NCI-H510A treated with DMSO at 0.1 percent for 48 hours (cell line): ENCODE measurements around the gene RHOA.

Experiments used
- DNase-seq: peaks from one replicate; lab custom pipeline; 2025; lab: John Stamatoyannopoulos, UW

The RHOA gene

GRCh38 chr3:49411968-49412631, at the start of gene RHOA, which contains the start of gene TCTA:
TSS of gene RHOA (minus strand) at chr3:49411976. CDS start at chr3:49375589, 36,387 bp downstream.
TSS of gene TCTA (plus strand) at chr3:49412423. CDS start at chr3:49412427, 4 bp downstream.
- DNase-seq = peak; percentile 94

- DNase-seq = no peak
Observed at GRCh38 chr3:49460956-49461355, 49.2 kb upstream of the RHOA start.

GRCh38 chr3:49460188-49460890, 48.6 kb upstream of the RHOA start:
- no peak for DNase-seq

GRCh38 chr3:49456466-49456865, 44.7 kb upstream of the RHOA start:
- DNase-seq = no peak

- no peak for DNase-seq
Observed at GRCh38 chr3:49454898-49455681, 43.3 kb upstream of the RHOA start.

GRCh38 chr3:49454458-49454857, 42.7 kb upstream of the RHOA start:
- DNase-seq = no peak

- no peak for DNase-seq
Observed at GRCh38 chr3:49453621-49454020, 41.8 kb upstream of the RHOA start.

GRCh38 chr3:49445391-49445790, 33.6 kb upstream of the RHOA start:
- no peak for DNase-seq

- no peak for DNase-seq
Observed at GRCh38 chr3:49434731-49435130, 23.0 kb upstream of the RHOA start.

GRCh38 chr3:49428752-49429080, 16.9 kb upstream of the RHOA start:
- no peak for DNase-seq

- DNase-seq = no peak
Observed at GRCh38 chr3:49427586-49427985, 15.8 kb upstream of the RHOA start.

- no peak for DNase-seq
Observed at GRCh38 chr3:49424816-49425215, 13.0 kb upstream of the RHOA start.

GRCh38 chr3:49422379-49423248, 10.8 kb upstream of the RHOA start, which contains the start of gene AMT:
TSS of gene AMT (minus strand) at chr3:49422473. CDS start at chr3:49422450, 23 bp downstream.
- no peak for DNase-seq

GRCh38 chr3:49421890-49422378, 10.2 kb upstream of the RHOA start:
- DNase-seq = no peak

- no peak for DNase-seq
Observed at GRCh38 chr3:49417516-49418120, 5.8 kb upstream of the RHOA start.

- DNase-seq = no peak
Observed at GRCh38 chr3:49416867-49417266, 5.1 kb upstream of the RHOA start.

GRCh38 chr3:49415931-49416601, 4.3 kb upstream of the RHOA start:
- DNase-seq = no peak

- DNase-seq = no peak
Observed at GRCh38 chr3:49414753-49415152, 3.0 kb upstream of the RHOA start.

GRCh38 chr3:49413338-49413734, 1.6 kb upstream of the RHOA start:
- DNase-seq = no peak

GRCh38 chr3:49412632-49413337, 1.0 kb upstream of the RHOA start:
- DNase-seq = peak; percentile 7
